Smooth muscle cell (in vitro differentiated cells): ENCODE data around the gene METTL26. TPM values are rescaled to one million over a fixed set of nuclear protein-coding genes. Genes with fewer than 3 reads are reported as not detected.

ENCODE experiments used
- DNase-seq: peaks from one replicate; lab custom pipeline; 2025; ENCODE audit not compliant: unreplicated experiment; lab: John Stamatoyannopoulos, UW
- H2AFZ ChIP-seq: fragments of 200-600 bp; sonication (generic); 2 replicates; pipeline ENCODE4 v1.6.0; 2016; ENCODE audit warnings: antibody characterized with exemption, low read depth, mild to moderate bottlenecking
- H3F3A ChIP-seq: fragments of 200-600 bp; sonication (generic); 2 replicates; pipeline ENCODE4 v1.6.0; 2017; ENCODE audit warnings: antibody characterized with exemption, low read depth
- H3K27ac ChIP-seq: fragments of 200-600 bp; sonication (generic); 2 replicates; pipeline ENCODE4 v1.5.1; 2016; ENCODE audit warnings: low read depth, mild to moderate bottlenecking
- H3K27me3 ChIP-seq: fragments of 200-600 bp; sonication (generic); 2 replicates; pipeline ENCODE4 v1.6.1; 2016; ENCODE audit warnings: low read depth, mild to moderate bottlenecking
- H3K36me3 ChIP-seq: fragments of 200-600 bp; sonication (generic); 2 replicates; pipeline ENCODE4 v1.5.1; 2016; ENCODE audit warnings: low read depth
- H3K4me1 ChIP-seq: fragments of 200-600 bp; sonication (generic); 2 replicates; pipeline ENCODE4 v1.5.1; 2016; ENCODE audit warnings: low read depth
- H3K4me2 ChIP-seq: fragments of 200-600 bp; sonication (generic); 2 replicates; pipeline ENCODE4 v1.6.0; 2016; ENCODE audit warnings: mild to moderate bottlenecking
- H3K4me3 ChIP-seq: fragments of 200-600 bp; sonication (generic); 2 replicates; pipeline ENCODE4 v1.5.1; 2016; ENCODE audit warnings: mild to moderate bottlenecking
- H3K79me2 ChIP-seq: fragments of 200-600 bp; sonication (generic); 2 replicates; pipeline ENCODE4 v1.6.0; 2016; ENCODE audit warnings: low read depth, mild to moderate bottlenecking
- H3K9ac ChIP-seq: fragments of 200-600 bp; sonication (generic); 2 replicates; pipeline ENCODE4 v1.6.0; 2016; ENCODE audit warnings: low read depth
- H3K9me3 ChIP-seq: fragments of 200-600 bp; sonication (generic); replicated peaks from 2 replicates; pipeline ENCODE4 v1.5.1; 2016; ENCODE audit warnings: low read depth
- H4K20me1 ChIP-seq: fragments of 200-600 bp; sonication (generic); 2 replicates; pipeline ENCODE4 v1.6.0; 2016; ENCODE audit warnings: low read depth
- WGBS: methylation state at CpG from one replicate; pipeline ENCODE4 v1.1.7; 2016; ENCODE audit warnings: low lambda C conversion rate; 5-methylcytosine and 5-hydroxymethylcytosine counted together
- polyA plus RNA-seq: library from polyadenylated mRNA; unstranded; fragments of >200 nt; fragmentation: Nextera tagmentation; extraction: Ambion mirVana; gene quantifications from 2 replicates; pipeline ENCODE4 v1.2.1, GENCODE V29; 2016
- total RNA-seq: library from RNA; depleted of rRNA; stranded (reverse); fragments of >200 nt; gene quantifications from 2 replicates; pipeline ENCODE4 v1.2.3, GENCODE V29; 2014
- TF ChIP-seq, protein P1 (sequence below): fragments of 200-600 bp; sonication (generic); IDR thresholded peaks from 2 replicates; pipeline ENCODE4 v1.5.1; 2017; ENCODE audit warnings: borderline replicate concordance, mild to moderate bottlenecking, antibody characterized with exemption; ENCODE audit not compliant: insufficient read depth, poor library complexity, severe bottlenecking

Gene METTL26
- total and polyA plus RNA-seq, 2 experiments from 2014 or later = 134 to 238 TPM

DNA sequence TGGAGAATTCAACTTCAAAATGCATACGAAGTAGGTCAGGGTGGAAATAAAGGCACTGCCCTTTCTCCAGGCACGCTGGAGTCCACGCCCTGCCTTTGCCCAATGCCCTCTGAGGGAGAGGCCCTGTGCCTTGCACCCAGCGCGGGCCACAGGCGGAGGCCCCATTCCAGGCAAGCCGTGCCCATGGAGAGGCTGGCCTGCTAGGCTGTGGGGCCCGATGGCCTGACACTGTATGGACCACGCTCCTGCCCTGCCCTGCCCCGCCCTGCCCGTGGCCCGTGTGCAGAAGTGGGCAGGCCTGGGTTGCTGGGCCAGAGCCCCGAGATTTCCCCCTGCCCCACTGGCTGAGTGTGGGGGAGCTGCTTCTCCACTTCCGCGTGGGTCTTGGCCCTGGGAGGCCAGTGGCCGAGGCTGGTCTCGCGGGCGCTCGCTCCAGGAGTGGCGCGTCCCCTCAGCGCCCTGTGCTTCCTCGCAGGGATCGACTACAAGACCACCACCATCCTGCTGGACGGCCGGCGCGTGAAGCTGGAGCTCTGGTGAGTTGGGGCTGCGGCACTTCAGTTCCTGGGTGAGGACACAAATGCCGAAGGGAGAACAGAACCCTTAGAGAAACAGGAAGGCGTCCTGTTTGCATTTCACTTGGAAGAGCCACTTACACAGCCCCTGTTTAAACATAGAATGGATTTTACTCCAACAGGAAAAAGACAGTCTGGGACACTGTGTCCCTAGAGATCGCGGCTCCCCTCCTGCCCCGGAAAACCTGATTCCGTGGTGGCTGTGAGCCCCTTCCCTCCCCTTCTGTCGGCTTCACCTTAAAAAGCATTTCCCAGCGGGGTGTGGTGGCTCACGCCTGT is 19.1 kb downstream of the METTL26 start:
- Histone ChIP-seq H3K9me3 (no peaks in the 10 kb centered on the region), H4K20me1 (peaks cover 72% of the 10 kb centered on the region), H3K4me1 (peaks cover 4% of the 10 kb centered on the region), H3K9ac (no peak overlapping the region), H3K4me3 (no peak overlapping the region), H3K27ac (no peak overlapping the region), H3K27me3 (no peaks in the 10 kb centered on the region), H3K4me2 (no peak overlapping the region), H3K36me3 (no peaks in the 10 kb centered on the region), H3F3A (no peaks in the 10 kb centered on the region), H2AFZ (no peak overlapping the region), H3K79me2 (peaks cover 3% of the 10 kb centered on the region)
- TF ChIP-seq, protein P1, sequence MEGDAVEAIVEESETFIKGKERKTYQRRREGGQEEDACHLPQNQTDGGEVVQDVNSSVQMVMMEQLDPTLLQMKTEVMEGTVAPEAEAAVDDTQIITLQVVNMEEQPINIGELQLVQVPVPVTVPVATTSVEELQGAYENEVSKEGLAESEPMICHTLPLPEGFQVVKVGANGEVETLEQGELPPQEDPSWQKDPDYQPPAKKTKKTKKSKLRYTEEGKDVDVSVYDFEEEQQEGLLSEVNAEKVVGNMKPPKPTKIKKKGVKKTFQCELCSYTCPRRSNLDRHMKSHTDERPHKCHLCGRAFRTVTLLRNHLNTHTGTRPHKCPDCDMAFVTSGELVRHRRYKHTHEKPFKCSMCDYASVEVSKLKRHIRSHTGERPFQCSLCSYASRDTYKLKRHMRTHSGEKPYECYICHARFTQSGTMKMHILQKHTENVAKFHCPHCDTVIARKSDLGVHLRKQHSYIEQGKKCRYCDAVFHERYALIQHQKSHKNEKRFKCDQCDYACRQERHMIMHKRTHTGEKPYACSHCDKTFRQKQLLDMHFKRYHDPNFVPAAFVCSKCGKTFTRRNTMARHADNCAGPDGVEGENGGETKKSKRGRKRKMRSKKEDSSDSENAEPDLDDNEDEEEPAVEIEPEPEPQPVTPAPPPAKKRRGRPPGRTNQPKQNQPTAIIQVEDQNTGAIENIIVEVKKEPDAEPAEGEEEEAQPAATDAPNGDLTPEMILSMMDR = no peak
- no peak for DNase-seq
- 97% methylated on average over 39 of the region's 39 CpGs for WGBS

DNA sequence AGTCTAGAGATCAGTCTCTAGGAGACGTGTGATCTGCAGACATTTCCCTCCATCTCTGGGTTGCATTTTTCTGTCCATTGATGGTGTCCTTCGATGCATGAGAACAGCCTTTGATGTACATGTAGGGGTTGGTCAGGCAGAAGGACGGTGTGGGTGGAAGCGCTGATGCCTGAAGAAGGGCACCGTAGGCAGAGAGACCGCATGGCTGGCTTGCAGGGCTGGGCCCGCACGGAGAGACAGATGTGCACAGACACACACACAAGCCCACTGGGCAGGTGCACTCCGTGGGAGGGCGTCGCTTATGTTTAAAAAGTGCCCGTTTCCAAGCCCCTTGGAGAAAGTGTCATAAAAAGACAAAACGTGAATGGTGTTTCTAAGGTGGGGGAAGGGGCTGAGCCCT is 21.0 kb downstream of the METTL26 start:
- no peaks in the 10 kb centered on the region for H3K27me3 ChIP-seq
- peaks cover 71% of the 10 kb centered on the region for H4K20me1 ChIP-seq
- no peaks in the 10 kb centered on the region for H3K36me3 ChIP-seq
- DNase-seq = no peak
- 95% methylated on average over 13 of the region's 13 CpGs for WGBS
- TF ChIP-seq, protein P1 = no peak
- H3F3A ChIP-seq = no peaks in the 10 kb centered on the region
- H3K9me3 ChIP-seq = no peaks in the 10 kb centered on the region
- H3K4me2 ChIP-seq = no peak overlapping the region
- no peak overlapping the region for H3K4me3 ChIP-seq
- no peak overlapping the region for H3K9ac ChIP-seq
- H3K27ac ChIP-seq = no peak overlapping the region
- H3K79me2 ChIP-seq = peaks cover 7% of the 10 kb centered on the region
- H3K4me1 ChIP-seq = no peaks in the 10 kb centered on the region
- H2AFZ ChIP-seq = no peak overlapping the region

DNA sequence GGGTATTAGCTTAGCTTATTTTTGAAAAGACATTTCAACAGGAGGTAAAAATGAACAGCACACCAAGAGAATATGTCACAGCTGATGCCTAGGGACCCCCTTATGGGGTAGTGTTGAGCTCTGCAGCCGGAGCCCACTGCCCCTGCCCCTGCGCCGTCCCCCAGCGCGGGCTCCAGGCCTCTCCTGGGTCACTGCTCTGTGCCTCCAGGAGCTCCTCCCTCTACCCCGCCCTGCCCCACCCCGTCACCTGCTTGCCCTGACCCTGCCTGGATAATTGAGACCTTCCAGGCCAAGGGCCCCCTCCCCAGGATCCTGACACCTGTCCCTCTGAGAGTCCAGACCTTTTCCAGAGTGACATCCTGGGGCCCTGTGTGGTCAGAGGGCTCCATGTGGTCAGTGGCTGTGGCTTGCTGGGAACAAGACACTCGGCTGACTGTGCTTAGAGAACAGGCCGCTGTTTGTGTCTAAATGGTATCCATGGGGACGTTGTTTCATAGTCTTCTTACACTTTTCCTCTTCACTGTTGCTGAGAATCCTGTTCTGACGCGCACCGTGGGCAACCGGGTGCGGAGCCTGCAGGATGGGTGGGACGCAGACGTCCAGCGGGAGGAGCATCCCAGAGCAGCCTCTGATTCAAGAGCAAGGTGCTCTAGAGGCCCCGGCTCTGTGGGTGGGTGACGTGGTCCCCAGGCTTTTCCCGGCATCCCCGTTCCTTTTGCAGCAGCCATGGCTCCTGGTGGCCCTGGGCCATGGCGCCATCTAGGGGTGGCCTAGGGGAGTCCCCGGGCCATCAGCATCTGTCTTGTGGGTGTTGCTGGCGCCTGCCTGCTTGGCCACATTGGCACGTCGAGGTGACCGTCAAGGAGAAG is 25.4 kb downstream of the METTL26 start:
- no peak overlapping the region for H3K27ac ChIP-seq
- H3K9me3 ChIP-seq = no peaks in the 10 kb centered on the region
- H3K27me3 ChIP-seq = no peaks in the 10 kb centered on the region
- no peak overlapping the region for H2AFZ ChIP-seq
- no peaks in the 10 kb centered on the region for H3F3A ChIP-seq
- H3K4me3 ChIP-seq = no peak overlapping the region
- WGBS = 82% methylated on average over 27 of the region's 28 CpGs
- H4K20me1 ChIP-seq = peaks cover 77% of the 10 kb centered on the region
- H3K4me2 ChIP-seq = no peak overlapping the region
- H3K36me3 ChIP-seq = no peaks in the 10 kb centered on the region
- DNase-seq = no peak
- H3K9ac ChIP-seq = no peak overlapping the region
- no peaks in the 10 kb centered on the region for H3K4me1 ChIP-seq
- H3K79me2 ChIP-seq = peaks cover 24% of the 10 kb centered on the region
- TF ChIP-seq, protein P1 = peak; percentile 58
